DND-41 (cell line): ENCODE measurements around the gene MRPL14.

ENCODE experiments used
- CTCF ChIP-seq: IDR thresholded peaks from 2 replicates; pipeline ENCODE4 v1.5.1; 2012; ENCODE audit warnings: borderline replicate concordance, low read length, moderate library complexity, mild to moderate bottlenecking; ENCODE audit not compliant: poor library complexity, severe bottlenecking; ENCODE audit errors: extremely low read depth
- EZH2 ChIP-seq: IDR thresholded peaks from 3 replicates; pipeline ENCODE4 v1.6.1; 2012; ENCODE audit warnings: borderline replicate concordance, low read depth, mild to moderate bottlenecking, moderate library complexity, low read length, inconsistent platforms; ENCODE audit not compliant: severe bottlenecking

GRCh38 chr6:44086931-44087574 lies 40.2 kb downstream of the MRPL14 start:
- no peak for TF ChIP-seq CTCF
- TF ChIP-seq EZH2, result no peak
